Erythroblast (primary cell): ENCODE results near the gene RAPH1.

Experiments
- GATA1 ChIP-seq: IDR thresholded peaks from 2 replicates; pipeline ENCODE4 v1.6.1; 2011; ENCODE audit warnings: low read depth, mild to moderate bottlenecking, control low read depth, low read length, moderate library complexity
- POLR2A ChIP-seq: IDR thresholded peaks from 2 replicates; pipeline ENCODE4 v1.6.1; 2011; ENCODE audit warnings: mild to moderate bottlenecking, low read length

DNA sequence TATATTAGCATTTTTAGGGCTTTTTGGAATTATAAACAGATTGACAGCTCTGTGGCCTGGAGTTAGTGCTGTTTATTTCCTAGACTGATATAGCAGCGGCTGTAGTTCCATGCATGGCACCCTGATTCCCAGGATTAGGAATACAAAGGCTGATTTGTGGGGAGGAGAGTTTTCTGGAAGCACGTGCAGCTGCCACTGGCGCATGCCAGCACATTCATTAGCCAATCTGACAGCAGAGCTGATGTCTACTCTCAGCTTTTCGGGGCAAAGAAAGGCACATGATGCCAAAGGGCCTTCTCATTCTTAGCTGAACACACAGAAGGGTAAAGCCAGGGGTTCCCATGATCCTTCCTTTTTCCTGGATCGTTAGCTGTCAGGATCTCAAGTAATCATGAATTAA, 45.7 kb upstream of the RAPH1 start:
- TF ChIP-seq POLR2A: no peak
- no peak for TF ChIP-seq GATA1
